GM20000 (cell line): Measurements from ENCODE around the gene TBL1X.
"Not testable (repeated sequence)": the region's sequence is repeated elsewhere in the genome, so short reads cannot be mapped to it uniquely, and the experiment has no call there.

Source experiments
- DNase-seq: peaks from one replicate; pipeline ENCODE4 v3.0.0; 2012; ENCODE audit warnings: low spot score
- TF ChIP-seq, protein P1 (sequence below): IDR thresholded peaks from 2 replicates; pipeline ENCODE4 v1.5.1; 2012; ENCODE audit warnings: mild to moderate bottlenecking, control low read depth; ENCODE audit errors: extremely low read depth, missing control alignments

TBL1X gene

DNA sequence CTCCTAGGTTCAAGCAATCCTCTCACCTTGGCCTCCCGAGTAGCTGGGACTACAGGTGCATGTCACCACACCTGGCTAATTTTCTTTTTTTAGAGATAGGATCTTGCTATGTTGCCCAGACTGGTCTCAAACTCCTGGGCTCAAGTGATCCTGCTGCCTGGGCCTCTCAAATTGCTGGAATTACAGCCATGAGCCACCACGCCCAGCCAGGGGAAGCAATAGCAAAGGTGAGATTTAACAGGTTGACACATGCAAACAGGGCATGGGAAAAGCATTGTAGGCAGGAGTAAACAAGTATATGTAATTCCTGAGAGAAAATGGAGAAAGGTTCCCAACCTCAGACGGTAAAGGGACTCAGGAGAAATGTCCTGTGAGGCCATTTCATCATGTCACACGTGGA lies 33.6 kb upstream of the TBL1X start:
- no peak for DNase-seq
- TF ChIP-seq, protein P1, sequence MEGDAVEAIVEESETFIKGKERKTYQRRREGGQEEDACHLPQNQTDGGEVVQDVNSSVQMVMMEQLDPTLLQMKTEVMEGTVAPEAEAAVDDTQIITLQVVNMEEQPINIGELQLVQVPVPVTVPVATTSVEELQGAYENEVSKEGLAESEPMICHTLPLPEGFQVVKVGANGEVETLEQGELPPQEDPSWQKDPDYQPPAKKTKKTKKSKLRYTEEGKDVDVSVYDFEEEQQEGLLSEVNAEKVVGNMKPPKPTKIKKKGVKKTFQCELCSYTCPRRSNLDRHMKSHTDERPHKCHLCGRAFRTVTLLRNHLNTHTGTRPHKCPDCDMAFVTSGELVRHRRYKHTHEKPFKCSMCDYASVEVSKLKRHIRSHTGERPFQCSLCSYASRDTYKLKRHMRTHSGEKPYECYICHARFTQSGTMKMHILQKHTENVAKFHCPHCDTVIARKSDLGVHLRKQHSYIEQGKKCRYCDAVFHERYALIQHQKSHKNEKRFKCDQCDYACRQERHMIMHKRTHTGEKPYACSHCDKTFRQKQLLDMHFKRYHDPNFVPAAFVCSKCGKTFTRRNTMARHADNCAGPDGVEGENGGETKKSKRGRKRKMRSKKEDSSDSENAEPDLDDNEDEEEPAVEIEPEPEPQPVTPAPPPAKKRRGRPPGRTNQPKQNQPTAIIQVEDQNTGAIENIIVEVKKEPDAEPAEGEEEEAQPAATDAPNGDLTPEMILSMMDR = no peak

DNA sequence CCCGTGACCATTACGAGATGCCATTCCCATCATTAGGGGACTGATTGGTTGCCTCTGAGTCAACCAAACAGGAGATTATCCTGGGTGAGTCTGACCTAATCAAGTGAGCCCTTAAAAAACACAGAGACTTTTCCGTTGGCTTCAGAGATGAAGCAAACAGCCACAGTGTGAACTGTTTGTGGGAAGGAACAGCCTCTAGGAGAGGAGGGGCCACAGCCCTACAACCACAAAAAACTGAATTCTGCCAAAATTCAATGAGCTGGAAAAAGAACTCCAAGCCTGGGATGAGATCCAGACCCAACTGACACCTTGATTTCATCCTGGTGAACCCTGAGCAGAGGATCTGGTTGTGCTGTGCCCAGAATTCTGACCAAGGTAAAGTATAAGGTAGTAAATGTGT lies 31.3 kb upstream of the TBL1X start:
- TF ChIP-seq, protein P1 = no peak
- DNase-seq = no peak

DNA sequence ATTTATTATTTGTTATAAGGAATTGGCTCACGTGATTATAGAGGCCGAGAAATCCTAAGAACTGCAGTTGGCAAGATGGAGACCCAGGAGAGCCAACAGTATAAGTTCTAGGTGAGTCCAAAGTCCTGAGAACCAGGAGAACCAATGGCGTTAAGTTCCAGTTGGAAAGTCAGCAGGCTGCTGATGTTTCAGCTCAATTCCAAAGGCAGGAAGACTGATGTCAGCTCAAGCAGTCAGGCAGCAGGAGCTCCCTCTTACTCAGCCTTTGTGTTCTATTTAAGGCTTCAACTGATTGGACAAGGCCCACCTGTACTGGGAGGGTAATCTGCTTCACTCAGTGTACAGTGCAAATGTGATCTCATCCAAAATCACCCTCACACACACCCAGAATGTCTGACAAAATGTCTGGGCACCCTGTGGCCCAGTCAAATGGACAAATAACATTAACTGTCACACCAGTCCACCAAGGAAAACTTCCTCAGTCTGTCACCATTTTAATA lies 30.8 kb upstream of the TBL1X start:
- DNase-seq = no peak
- TF ChIP-seq, protein P1 = no peak

DNA sequence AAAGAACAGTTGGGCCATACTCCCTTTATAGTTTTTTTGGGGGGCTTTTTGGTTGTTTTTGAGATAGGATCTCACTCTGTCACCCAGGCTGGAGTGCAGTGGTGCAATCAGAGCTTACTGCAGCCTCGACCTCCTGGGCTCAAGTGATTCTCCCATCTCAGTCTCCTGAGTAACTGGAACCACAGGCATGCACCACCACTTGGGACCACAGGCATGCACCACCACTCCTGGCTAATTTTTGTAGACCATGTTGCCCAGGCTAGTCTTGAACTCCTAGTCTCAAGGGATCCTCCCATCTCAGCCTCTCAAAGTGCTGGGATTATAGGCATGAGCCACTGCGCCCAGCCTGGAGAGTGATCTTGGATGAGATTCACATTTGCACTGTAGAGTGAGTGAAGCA lies 29.8 kb upstream of the TBL1X start:
- not testable (repeated sequence) for DNase-seq

DNA sequence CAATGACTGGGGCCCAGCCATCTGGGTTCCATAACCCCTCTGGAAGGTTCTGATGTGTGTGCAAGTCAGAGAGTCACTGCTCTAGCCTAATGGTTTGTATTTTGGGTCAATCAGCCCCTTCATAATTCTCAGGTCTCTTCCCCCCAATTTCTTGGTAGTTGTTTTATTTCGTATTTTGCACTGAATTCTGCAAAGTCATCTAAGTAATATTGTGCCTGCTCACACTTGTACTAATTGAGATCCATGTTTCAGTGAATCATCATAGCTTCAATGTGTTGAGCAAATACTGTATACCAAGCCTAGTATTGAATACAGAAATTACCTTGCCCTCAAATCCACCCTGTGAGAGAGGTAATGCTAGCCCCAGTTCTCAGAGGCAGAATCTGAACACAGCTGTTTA lies 28.0 kb upstream of the TBL1X start:
- no peak for DNase-seq
- TF ChIP-seq, protein P1 = no peak

DNA sequence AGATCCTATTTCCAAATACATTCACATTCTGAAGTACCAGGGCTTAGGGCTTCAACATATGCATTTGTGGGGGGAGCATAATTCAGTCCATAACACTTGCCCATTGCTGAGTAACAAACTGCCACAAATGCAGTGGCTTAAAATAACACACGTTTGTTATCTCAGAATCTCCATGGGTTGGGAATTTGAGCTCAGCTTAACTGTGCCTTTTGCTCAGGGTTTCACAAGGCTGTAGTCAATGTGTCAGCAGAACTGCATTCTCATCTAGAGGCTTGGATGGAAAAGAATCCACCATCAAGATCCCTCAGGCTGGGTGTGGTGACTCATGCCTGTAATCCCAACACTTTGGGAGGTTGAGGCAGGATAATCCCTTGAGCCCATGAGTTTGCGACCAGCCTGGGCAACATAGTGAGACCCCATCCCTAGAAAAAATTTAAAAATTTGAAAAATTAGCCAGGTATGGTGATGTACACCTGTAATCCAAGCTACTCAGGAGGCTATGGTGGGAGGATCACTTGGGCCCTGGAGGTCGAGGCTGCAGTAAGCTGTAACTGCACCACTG lies 25.8 kb upstream of the TBL1X start:
- no peak for DNase-seq

DNA sequence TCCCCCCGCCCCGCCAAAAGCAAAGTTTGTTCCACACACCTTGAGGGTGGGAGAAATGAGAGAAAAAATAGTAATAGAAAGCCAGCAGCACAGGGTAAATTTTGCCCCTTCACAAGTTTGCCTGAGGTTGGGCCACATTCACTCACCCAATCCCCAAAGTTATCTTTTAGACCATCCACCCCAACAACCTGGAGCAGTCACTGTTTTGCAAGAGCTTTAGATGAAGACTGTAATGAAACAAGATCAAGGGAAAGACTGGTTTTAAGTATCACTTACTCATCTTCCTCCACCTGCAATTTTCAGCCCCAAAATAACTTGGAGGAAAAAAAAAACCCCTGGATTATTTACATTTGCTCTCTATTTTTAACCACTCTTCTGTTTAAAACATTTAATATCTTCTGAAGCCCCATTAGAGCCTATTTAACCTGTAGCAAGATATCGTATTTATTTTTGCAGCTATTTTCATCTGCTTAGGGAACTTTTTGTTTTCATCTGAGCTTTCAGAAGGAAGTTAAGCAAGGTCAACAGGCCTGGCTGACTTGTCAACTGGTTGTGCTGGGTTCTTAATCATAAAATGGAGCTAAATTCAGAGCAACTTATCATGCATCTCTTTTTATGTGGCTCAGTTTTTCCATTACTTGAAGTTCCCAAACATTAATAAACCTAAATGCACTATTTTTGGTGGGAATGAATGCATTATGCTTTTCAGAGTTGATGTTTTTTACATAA lies 24.6 kb upstream of the TBL1X start:
- TF ChIP-seq, protein P1 = no peak

More for the DNA sequence above, 25.8 kb upstream of the TBL1X start:
- TF ChIP-seq, protein P1 = no peak

DNA sequence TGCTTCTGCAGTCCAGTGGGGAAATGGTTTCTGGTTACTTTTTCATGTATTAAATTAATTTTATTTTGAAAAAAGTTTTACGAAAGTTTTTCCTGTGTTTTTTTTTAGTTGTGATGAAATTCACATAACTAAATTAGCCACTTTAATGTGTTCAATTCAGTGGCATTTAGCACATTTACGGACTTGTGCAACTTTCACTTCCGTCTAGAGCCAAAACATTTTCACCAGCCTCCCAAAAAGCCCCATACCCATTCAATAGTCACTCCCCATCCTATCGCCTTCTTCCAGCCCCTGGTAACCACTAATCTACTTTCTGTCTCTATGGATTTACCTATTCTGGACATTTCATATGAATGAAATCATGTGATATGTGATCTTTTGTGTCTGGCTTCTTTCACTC lies 22.8 kb upstream of the TBL1X start:
- DNase-seq = no peak

More for the DNA sequence above, 24.6 kb upstream of the TBL1X start:
- no peak for DNase-seq

More for the DNA sequence above, 22.8 kb upstream of the TBL1X start:
- TF ChIP-seq, protein P1 = no peak
